GM18873 (cell line): ENCODE data around the gene MED1.
"Not testable (repeated sequence)": the region's sequence is repeated elsewhere in the genome, so short reads cannot be mapped to it uniquely, and the experiment has no call there.

ENCODE experiments used
- ATAC-seq: cut with Tn5 transposase; IDR thresholded peaks from one replicate; pipeline ENCODE4 v1.9.1; 2021; ENCODE audit warnings: mild to moderate bottlenecking, moderate library complexity, moderate number of reproducible peaks; ENCODE audit not compliant: unreplicated experiment, low FRiP score

The MED1 gene

GRCh38 chr17:39367805-39368204 is 83.3 kb downstream of the MED1 start:
- not testable (repeated sequence) for ATAC-seq

GRCh38 chr17:39365872-39366271 is 85.2 kb downstream of the MED1 start:
- no peak for ATAC-seq

- ATAC-seq, result no peak
Measured at GRCh38 chr17:39365242-39365641, 85.8 kb downstream of the MED1 start.

GRCh38 chr17:39364236-39365025 is 86.6 kb downstream of the MED1 start:
- ATAC-seq, result no peak

GRCh38 chr17:39361064-39361463 is 90.0 kb downstream of the MED1 start:
- ATAC-seq, result no peak

- no peak for ATAC-seq
Measured at GRCh38 chr17:39360537-39360936, 90.5 kb downstream of the MED1 start.

GRCh38 chr17:39359994-39360393 is 91.1 kb downstream of the MED1 start:
- ATAC-seq, result no peak

GRCh38 chr17:39357986-39358385 is 93.1 kb downstream of the MED1 start:
- ATAC-seq, result no peak

- no peak for ATAC-seq
Measured at GRCh38 chr17:39357488-39357887, 93.6 kb downstream of the MED1 start.
